Measurements from ENCODE around the gene DCTD.

The DCTD gene

GRCh38 chr4:182888891-182889290 lies 28.3 kb downstream of the DCTD start:
- Histone ChIP-seq H2BK15ac (ENCODE audit: low read length) (no peak overlapping the region), H2AFZ (ENCODE audit: low read length) (no peak overlapping the region), H3K36me3 (replicated peaks in 1 of 2; ENCODE audit: control insufficient read depth in 2 of 2, insufficient read depth in 2 of 2, low read length in 2 of 2) (peaks cover 21 to 96% of the 10 kb centered on the region in 2 donors), H3K4me2 (ENCODE audit: insufficient read depth, low read length, poor library complexity, severe bottlenecking) (no peak overlapping the region), H3K9ac (ENCODE audit: low read depth, low read length, poor library complexity) (no peak overlapping the region), H3K27me3 (ENCODE audit: control insufficient read depth in 3 of 3, insufficient read depth in 3 of 3, low read depth in 1 of 3, low read length in 3 of 3) (no peaks in the 10 kb centered on the region), H3K4me3 (ENCODE audit: low read length in 2 of 2) (no peak overlapping the region), H3K14ac (ENCODE audit: low read length) (no peak overlapping the region), H2BK12ac (ENCODE audit: low read length) (no peak overlapping the region), H2BK120ac (ENCODE audit: low read depth, low read length) (no peak overlapping the region), H4K8ac (ENCODE audit: low read depth, low read length) (no peak overlapping the region), H3K4ac (ENCODE audit: low read length) (no peak overlapping the region), H2AK5ac (ENCODE audit: low read depth, low read length) (no peak overlapping the region), H4K91ac (ENCODE audit: low read depth, low read length, poor library complexity) (no peak overlapping the region), H3K4me1 (ENCODE audit: control insufficient read depth in 2 of 2, insufficient read depth in 1 of 2, low read depth in 1 of 2, low read length in 2 of 2) (no peaks in the 10 kb centered on the region), H3K9me3 (replicated peaks in 1 of 2; ENCODE audit: control insufficient read depth in 2 of 2, insufficient read depth in 1 of 2, low read depth in 1 of 2, low read length in 2 of 2) (peaks cover 5 to 22% of the 10 kb centered on the region in 2 donors), H3K23ac (ENCODE audit: low read depth, low read length, poor library complexity) (no peak overlapping the region), H3K18ac (ENCODE audit: low read length) (no peak overlapping the region), H2BK5ac (ENCODE audit: low read length) (no peak overlapping the region), H3K79me1 (ENCODE audit: low read depth, low read length) (no peaks in the 10 kb centered on the region), H3K27ac (replicated peaks; ENCODE audit: low read length) (no peak overlapping the region)
- no CpG with 5 or more reads among the region's 4 CpGs for WGBS, 2 donors (ENCODE audit: extremely low coverage in 2 of 2, insufficient read length in 2 of 2, insufficient replicate concordance in 1 of 2)
- DNase-seq (ENCODE audit: low spot score), result no peak

GRCh38 chr4:182886768-182887167 lies 30.4 kb downstream of the DCTD start:
- H2BK5ac ChIP-seq (ENCODE audit: low read length), result no peak overlapping the region
- H2BK15ac ChIP-seq (ENCODE audit: low read length), result no peak overlapping the region
- no CpG with 5 or more reads among the region's 9 CpGs for WGBS, 2 donors (ENCODE audit: extremely low coverage in 2 of 2, insufficient read length in 2 of 2, insufficient replicate concordance in 1 of 2)
- H2BK12ac ChIP-seq (ENCODE audit: low read length), result no peak overlapping the region
- DNase-seq (ENCODE audit: low spot score), result no peak
- H3K18ac ChIP-seq (ENCODE audit: low read length), result no peak overlapping the region
- H3K27ac ChIP-seq (replicated peaks; ENCODE audit: low read length), result no peak overlapping the region
- no peaks in the 10 kb centered on the region for H3K27me3 ChIP-seq (ENCODE audit: control insufficient read depth in 3 of 3, insufficient read depth in 3 of 3, low read depth in 1 of 3, low read length in 3 of 3)
- peaks cover 8 to 31% of the 10 kb centered on the region in 2 donors for H3K9me3 ChIP-seq (replicated peaks in 1 of 2; ENCODE audit: control insufficient read depth in 2 of 2, insufficient read depth in 1 of 2, low read depth in 1 of 2, low read length in 2 of 2)
- H4K91ac ChIP-seq (ENCODE audit: low read depth, low read length, poor library complexity), result no peak overlapping the region
- no peak overlapping the region for H2AFZ ChIP-seq (ENCODE audit: low read length)
- H3K79me1 ChIP-seq (ENCODE audit: low read depth, low read length), result no peaks in the 10 kb centered on the region
- H4K8ac ChIP-seq (ENCODE audit: low read depth, low read length), result no peak overlapping the region
- no peak overlapping the region for H3K23ac ChIP-seq (ENCODE audit: low read depth, low read length, poor library complexity)
- no peak overlapping the region for H2BK120ac ChIP-seq (ENCODE audit: low read depth, low read length)
- peaks cover 0 to 4% of the 10 kb centered on the region in 2 donors for H3K4me1 ChIP-seq (ENCODE audit: control insufficient read depth in 2 of 2, insufficient read depth in 1 of 2, low read depth in 1 of 2, low read length in 2 of 2)
- no peak overlapping the region for H2AK5ac ChIP-seq (ENCODE audit: low read depth, low read length)
- peaks cover 19 to 95% of the 10 kb centered on the region in 2 donors for H3K36me3 ChIP-seq (replicated peaks in 1 of 2; ENCODE audit: control insufficient read depth in 2 of 2, insufficient read depth in 2 of 2, low read length in 2 of 2)
- no peak overlapping the region for H3K4me2 ChIP-seq (ENCODE audit: insufficient read depth, low read length, poor library complexity, severe bottlenecking)
- H3K4me3 ChIP-seq (ENCODE audit: low read length in 2 of 2), result no peak overlapping the region
- H3K4ac ChIP-seq (ENCODE audit: low read length), result no peak overlapping the region
- H3K14ac ChIP-seq (ENCODE audit: low read length), result no peak overlapping the region
- no peak overlapping the region for H3K9ac ChIP-seq (ENCODE audit: low read depth, low read length, poor library complexity)

- Histone ChIP-seq H2BK5ac (ENCODE audit: low read length) (no peak overlapping the region), H3K36me3 (replicated peaks in 1 of 2; ENCODE audit: control insufficient read depth in 2 of 2, insufficient read depth in 2 of 2, low read length in 2 of 2) (peaks cover 17 to 93% of the 10 kb centered on the region in 2 donors), H2BK120ac (ENCODE audit: low read depth, low read length) (no peak overlapping the region), H2AFZ (ENCODE audit: low read length) (no peak overlapping the region), H2BK15ac (ENCODE audit: low read length) (no peak overlapping the region), H3K27ac (replicated peaks; ENCODE audit: low read length) (no peak overlapping the region), H2AK5ac (ENCODE audit: low read depth, low read length) (no peak overlapping the region), H3K4me3 (ENCODE audit: low read length in 2 of 2) (no peak overlapping the region), H3K79me1 (ENCODE audit: low read depth, low read length) (no peaks in the 10 kb centered on the region), H3K14ac (ENCODE audit: low read length) (no peak overlapping the region), H3K9ac (ENCODE audit: low read depth, low read length, poor library complexity) (no peak overlapping the region), H4K8ac (ENCODE audit: low read depth, low read length) (no peak overlapping the region), H4K91ac (ENCODE audit: low read depth, low read length, poor library complexity) (no peak overlapping the region), H3K27me3 (ENCODE audit: control insufficient read depth in 3 of 3, insufficient read depth in 3 of 3, low read depth in 1 of 3, low read length in 3 of 3) (no peaks in the 10 kb centered on the region), H3K23ac (ENCODE audit: low read depth, low read length, poor library complexity) (no peak overlapping the region), H2BK12ac (ENCODE audit: low read length) (no peak overlapping the region), H3K4me2 (ENCODE audit: insufficient read depth, low read length, poor library complexity, severe bottlenecking) (no peak overlapping the region), H3K4ac (ENCODE audit: low read length) (no peak overlapping the region), H3K9me3 (replicated peaks in 1 of 2; ENCODE audit: control insufficient read depth in 2 of 2, insufficient read depth in 1 of 2, low read depth in 1 of 2, low read length in 2 of 2) (peaks cover 8 to 31% of the 10 kb centered on the region in 2 donors), H3K4me1 (ENCODE audit: control insufficient read depth in 2 of 2, insufficient read depth in 1 of 2, low read depth in 1 of 2, low read length in 2 of 2) (peaks cover 0 to 4% of the 10 kb centered on the region in 2 donors), H3K18ac (ENCODE audit: low read length) (no peak overlapping the region)
- no CpG with 5 or more reads among the region's 6 CpGs for WGBS, 2 donors (ENCODE audit: extremely low coverage in 2 of 2, insufficient read length in 2 of 2, insufficient replicate concordance in 1 of 2)
- no peak for DNase-seq (ENCODE audit: low spot score)
Observed at GRCh38 chr4:182886205-182886604, 31.0 kb downstream of the DCTD start.

GRCh38 chr4:182885738-182886077 lies 31.5 kb downstream of the DCTD start:
- Histone ChIP-seq H2BK12ac (ENCODE audit: low read length) (no peak overlapping the region), H4K91ac (ENCODE audit: low read depth, low read length, poor library complexity) (no peak overlapping the region), H3K4me1 (ENCODE audit: control insufficient read depth in 2 of 2, insufficient read depth in 1 of 2, low read depth in 1 of 2, low read length in 2 of 2) (peaks cover 2 to 6% of the 10 kb centered on the region in 2 donors), H3K9ac (ENCODE audit: low read depth, low read length, poor library complexity) (no peak overlapping the region), H2AFZ (ENCODE audit: low read length) (no peak overlapping the region), H2BK5ac (ENCODE audit: low read length) (no peak overlapping the region), H4K8ac (ENCODE audit: low read depth, low read length) (no peak overlapping the region), H2BK120ac (ENCODE audit: low read depth, low read length) (no peak overlapping the region), H2BK15ac (ENCODE audit: low read length) (no peak overlapping the region), H3K9me3 (replicated peaks in 1 of 2; ENCODE audit: control insufficient read depth in 2 of 2, insufficient read depth in 1 of 2, low read depth in 1 of 2, low read length in 2 of 2) (peaks cover 8 to 31% of the 10 kb centered on the region in 2 donors), H3K14ac (ENCODE audit: low read length) (no peak overlapping the region), H3K36me3 (replicated peaks in 1 of 2; ENCODE audit: control insufficient read depth in 2 of 2, insufficient read depth in 2 of 2, low read length in 2 of 2) (peaks cover 13 to 92% of the 10 kb centered on the region in 2 donors), H3K4me3 (ENCODE audit: low read length in 2 of 2) (no peak overlapping the region), H3K27me3 (ENCODE audit: control insufficient read depth in 3 of 3, insufficient read depth in 3 of 3, low read depth in 1 of 3, low read length in 3 of 3) (no peaks in the 10 kb centered on the region), H3K18ac (ENCODE audit: low read length) (no peak overlapping the region), H3K23ac (ENCODE audit: low read depth, low read length, poor library complexity) (no peak overlapping the region), H3K79me1 (ENCODE audit: low read depth, low read length) (no peaks in the 10 kb centered on the region), H2AK5ac (ENCODE audit: low read depth, low read length) (no peak overlapping the region), H3K4ac (ENCODE audit: low read length) (no peak overlapping the region), H3K27ac (replicated peaks; ENCODE audit: low read length) (no peak overlapping the region), H3K4me2 (ENCODE audit: insufficient read depth, low read length, poor library complexity, severe bottlenecking) (no peak overlapping the region)
- DNase-seq (ENCODE audit: low spot score), result no peak
- WGBS, 2 donors (ENCODE audit: extremely low coverage in 2 of 2, insufficient read length in 2 of 2, insufficient replicate concordance in 1 of 2), result no CpG with 5 or more reads among the region's 3 CpGs

Data from neuronal stem cell (in vitro differentiated cells).